COR-L47 (cell line): ENCODE measurements around the gene GEN1.

Experiments used
- DNase-seq: peaks from one replicate; lab custom pipeline; 2025; lab: John Stamatoyannopoulos, UW

Gene GEN1

GRCh38 chr2:17752892-17753802, 791 bp upstream of the GEN1 start:
- peak; percentile 23 for DNase-seq

DNA sequence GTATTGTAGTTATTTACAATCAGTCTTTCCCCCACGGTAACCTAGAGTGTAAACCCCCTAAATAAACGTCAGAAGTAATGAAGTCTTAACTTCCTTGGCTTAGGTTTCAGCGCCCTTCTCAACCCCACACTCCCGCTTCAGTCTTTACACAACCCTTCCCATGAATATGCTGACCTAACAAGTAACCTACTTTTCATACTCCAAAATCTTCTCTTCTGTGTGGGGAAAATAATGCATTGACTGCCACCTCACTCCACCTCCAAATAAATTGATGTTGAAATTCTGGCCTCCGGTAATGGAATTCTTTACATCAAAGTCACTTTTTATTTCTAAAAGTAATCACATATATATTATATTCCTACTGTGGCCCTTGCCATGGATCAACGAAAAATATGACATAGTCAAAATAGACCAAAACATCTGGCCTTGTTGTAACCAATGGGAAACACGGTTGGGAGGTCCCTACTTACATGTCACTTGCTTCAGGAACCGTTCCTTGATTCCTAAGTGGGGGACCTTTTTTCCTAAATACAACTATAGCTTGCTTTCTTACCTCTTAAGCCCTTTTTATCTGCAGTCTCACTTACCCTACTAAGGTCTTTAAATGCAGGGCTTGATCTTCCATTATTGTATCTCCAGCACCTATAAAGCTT, 961 bp downstream of the GEN1 start:
- DNase-seq, result no peak

GRCh38 chr2:17756668-17757067, 2.7 kb downstream of the GEN1 start:
- DNase-seq, result no peak

DNA sequence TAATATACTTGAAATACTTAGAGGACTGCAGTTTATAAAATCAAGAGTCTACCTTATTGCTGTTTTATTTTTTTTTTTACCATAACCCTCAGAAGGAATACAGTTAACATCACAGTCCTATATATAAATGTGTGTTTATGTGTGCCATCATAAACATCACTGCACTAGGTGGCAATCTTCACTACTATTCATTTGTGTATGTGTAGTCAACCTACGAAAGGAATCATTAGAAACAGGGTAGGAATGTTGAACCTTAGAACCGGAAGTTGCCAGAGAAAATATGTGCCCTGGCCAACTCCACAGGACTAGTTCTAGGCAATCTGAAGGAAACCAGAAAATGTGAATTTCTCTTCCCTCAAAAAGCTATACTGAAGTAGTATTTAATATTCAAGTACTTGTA, 3.4 kb downstream of the GEN1 start:
- DNase-seq, result no peak

DNA sequence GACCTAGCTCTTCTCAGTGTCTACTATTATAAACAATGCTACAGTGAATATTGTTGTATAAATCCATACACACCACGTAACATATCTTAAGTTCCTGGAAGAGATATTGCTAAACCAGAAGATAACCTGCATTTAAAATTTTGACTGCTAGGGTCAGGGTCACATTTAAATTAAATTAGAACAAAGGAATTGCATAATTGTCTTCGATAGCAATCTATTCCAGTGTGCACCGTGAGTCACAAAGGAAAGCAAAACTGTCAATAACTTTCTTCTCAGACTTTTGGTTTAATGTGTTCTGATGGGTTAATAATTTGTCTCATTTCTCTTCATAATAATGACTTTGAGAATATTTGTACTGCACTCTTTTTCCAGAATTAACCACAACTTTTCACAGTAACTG, 4.2 kb downstream of the GEN1 start:
- no peak for DNase-seq

DNA sequence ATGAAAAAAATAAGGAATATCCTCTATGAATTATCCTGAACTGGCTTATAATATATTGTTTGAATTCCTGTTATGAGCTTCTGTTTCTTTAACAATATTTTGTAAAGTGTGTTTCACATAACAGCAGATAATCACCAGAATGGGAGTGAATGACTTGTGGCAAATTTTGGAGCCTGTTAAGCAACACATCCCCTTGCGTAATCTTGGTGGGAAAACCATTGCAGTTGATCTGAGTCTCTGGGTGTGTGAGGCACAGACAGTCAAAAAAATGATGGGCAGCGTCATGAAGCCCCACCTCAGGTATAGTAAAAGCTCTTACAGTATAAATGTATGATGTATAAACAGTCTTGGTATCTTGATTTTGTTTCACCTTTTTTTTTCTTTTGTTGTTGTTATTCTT, 5.9 kb downstream of the GEN1 start:
- DNase-seq, result no peak

DNA sequence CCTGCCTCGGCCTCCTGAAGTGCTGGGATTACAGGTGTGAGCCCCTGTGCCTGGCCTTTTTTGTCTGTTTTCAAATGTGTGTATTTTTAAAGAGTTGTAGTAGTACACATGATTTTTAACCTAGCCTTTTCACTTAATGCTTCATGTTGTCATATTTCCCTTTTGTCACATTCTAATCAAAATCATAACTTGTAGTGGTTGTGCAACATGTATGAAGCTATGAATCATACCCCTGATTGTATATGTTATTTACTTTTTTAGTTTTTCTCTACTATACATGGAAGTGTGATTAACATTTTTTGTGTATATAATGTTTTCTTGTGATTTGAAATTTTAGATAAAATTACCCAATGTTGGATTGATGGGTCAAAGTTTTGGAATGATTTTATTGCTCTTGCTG, 8.5 kb downstream of the GEN1 start:
- no peak for DNase-seq

GRCh38 chr2:17763641-17764333, 9.8 kb downstream of the GEN1 start:
- DNase-seq, result no peak

DNA sequence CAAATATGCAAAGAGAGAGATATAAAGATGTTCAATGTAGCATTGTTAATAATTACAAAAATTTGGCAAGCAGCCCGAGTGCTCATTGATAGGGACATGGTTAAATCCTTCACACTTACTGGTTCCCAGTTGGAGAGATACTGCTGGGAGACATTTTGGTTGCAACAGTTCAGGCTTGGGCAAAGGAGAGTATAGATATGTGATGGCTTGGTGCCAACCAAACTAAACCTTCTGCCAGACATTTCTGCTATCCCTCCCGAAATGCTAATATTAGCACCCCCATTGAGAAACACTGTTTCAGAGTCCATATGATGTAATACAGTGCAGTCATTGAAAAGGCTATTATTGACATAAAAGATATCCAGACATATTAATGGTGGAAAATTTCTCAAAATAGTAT, 11.5 kb downstream of the GEN1 start:
- no peak for DNase-seq

GRCh38 chr2:17768894-17769293, 15.0 kb downstream of the GEN1 start:
- DNase-seq, result no peak

DNA sequence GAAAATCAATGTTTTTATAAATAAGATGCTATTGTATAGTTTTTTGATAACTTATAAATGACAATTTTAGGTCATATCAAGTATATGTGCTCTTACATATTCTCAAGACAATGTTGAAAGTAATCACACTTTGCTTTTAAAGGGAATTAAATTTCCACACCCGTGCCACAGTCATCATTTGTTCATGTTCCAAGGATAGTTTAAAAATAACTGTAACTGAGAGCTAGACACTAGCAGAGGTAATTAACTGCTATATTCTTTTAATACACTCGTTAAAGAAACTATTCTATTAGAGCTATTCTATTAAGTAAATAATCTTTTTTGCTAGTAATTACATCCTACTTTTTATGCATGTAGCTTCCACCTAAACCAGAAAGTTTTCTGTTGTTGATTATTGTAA, 18.0 kb downstream of the GEN1 start:
- no peak for DNase-seq

- no peak for DNase-seq
Observed at GRCh38 chr2:17772532-17772931, 18.6 kb downstream of the GEN1 start.

DNA sequence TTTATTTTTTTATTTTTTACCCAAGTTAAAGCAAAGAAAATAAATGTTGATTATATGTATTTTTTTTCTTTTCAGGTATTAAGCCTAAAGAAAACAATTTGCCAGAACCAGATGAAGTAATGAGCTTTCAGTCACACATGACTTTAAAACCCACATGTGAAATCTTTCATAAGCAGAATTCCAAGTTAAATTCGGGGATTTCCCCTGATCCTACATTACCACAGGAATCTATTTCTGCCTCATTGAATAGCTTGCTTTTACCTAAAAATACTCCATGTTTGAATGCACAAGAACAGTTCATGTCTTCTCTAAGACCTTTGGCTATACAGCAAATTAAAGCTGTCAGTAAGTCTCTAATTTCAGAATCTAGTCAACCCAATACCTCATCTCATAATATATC, 26.6 kb downstream of the GEN1 start:
- no peak for DNase-seq

- DNase-seq, result no peak
Observed at GRCh38 chr2:17781482-17781881, 27.5 kb downstream of the GEN1 start.

DNA sequence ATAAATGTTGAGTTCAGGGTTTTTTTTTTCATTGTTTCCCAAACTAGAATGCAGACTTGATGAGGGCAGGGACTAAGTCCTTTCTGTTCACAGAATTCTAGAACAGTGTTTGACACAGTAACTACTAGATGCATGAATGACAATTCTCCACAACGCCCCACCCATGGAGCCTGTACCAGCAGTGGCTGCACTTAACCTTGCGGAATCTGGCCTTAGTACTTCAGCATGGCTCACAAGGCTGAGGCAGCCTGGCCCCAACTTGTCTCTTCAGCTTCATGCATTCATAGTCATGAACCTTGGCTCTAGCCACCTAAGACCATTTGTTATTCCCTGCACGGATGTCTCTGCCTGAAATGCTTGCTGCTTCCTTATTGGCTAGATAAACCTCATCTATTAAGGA, 32.8 kb downstream of the GEN1 start:
- no peak for DNase-seq

DNA sequence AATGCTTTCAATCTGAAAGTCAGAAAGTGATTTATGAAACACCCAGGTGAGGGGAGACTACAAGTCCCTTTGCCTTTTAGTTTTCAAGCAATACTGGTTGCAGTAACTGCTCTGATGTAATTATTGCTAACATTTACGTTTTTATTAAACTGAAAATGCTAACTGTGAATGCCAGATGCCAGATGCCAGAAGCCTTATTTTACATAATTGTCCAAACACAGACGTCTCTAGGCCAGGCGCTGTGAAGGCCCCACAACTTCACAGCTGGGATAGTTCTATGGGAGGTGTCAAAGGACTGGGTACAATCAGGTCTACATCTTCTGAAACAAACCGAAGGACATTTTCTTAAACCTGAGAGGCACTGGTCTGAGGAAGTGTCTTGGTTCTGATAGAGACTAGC, 34.8 kb downstream of the GEN1 start:
- DNase-seq, result no peak

DNA sequence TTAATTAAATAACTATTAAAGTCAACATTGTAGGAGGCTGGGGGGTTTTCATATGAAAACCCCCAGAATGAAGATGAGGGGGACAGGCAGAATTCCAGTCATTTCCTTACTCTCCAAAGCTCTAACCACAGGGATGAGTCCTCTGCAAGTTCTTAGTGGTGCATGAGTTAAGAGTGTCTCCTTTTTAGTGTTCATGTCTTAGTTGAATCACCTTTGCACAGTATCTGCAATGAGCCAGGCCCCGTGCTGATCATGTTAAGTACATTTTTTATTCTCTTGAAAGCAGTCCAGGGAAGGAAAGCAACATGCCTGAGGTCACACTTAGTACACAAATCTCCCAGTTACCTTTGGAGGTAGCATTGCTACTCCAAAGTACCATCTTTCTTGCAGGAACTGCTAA, 36.6 kb downstream of the GEN1 start:
- no peak for DNase-seq

GRCh38 chr2:17791121-17791816, 37.3 kb downstream of the GEN1 start:
- DNase-seq, result no peak

DNA sequence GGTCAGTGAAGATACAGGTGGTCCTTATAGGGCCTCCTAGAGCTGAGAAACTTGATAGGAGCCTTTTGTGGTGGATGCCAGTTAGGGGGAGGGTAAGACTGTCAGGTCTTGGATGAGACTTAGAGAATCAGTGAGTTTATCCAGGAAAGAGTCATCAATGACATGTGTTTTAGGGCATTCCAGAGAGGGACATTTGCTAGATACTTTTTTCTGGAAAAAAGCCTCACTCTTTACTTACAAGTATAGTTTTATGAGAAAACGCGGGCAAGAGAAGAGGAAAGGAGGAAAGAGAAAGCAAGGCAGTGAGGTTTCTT, 37.8 kb downstream of the GEN1 start:
- DNase-seq, result no peak

- no peak for DNase-seq
Observed at GRCh38 chr2:17792515-17792914, 38.6 kb downstream of the GEN1 start.

DNA sequence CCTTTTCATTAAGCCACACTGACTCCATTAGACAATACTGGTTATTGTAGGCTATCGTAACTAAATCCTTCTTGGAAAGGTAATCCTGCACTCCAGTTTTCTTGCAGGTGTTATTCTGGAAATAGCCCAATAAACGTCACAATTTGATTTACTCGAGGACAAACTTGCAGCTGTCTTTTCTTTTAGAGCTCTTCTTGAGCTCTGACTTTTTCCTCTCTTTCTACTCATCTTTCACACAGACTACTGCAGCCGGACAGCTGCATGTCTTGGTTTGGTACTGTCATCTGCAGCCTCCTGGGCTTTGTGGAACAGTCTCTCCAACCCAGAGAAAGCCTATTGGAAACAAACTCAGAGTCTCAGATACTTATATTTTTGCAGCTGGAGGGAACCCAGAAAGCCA, 39.4 kb downstream of the GEN1 start:
- DNase-seq, result no peak

GRCh38 chr2:17793803-17794354, 39.9 kb downstream of the GEN1 start:
- no peak for DNase-seq
